Nephron progenitor cell (in vitro differentiated cells): ENCODE results near the gene CREBZF.
"Not testable (repeated sequence)": the region's sequence is repeated elsewhere in the genome, so short reads cannot be mapped to it uniquely, and the experiment has no call there.

Experiments
- DNase-seq: peaks from one replicate; pipeline ENCODE4 v3.0.0; 2021
- H3K27ac Mint-ChIP-seq: 2 replicates; pipeline ENCODE4 v1.8.0; 2021; ENCODE audit warnings: mild to moderate bottlenecking, moderate library complexity, mixed read lengths
- H3K27me3 Mint-ChIP-seq: 2 replicates; pipeline ENCODE4 v1.8.0; 2021; ENCODE audit warnings: mild to moderate bottlenecking, low read depth, mixed read lengths; ENCODE audit not compliant: poor library complexity
- H3K36me3 Mint-ChIP-seq: 2 replicates; pipeline ENCODE4 v1.8.0; 2021; ENCODE audit warnings: low read depth, mixed read lengths
- H3K4me1 Mint-ChIP-seq: 2 replicates; pipeline ENCODE4 v1.8.0; 2021; ENCODE audit warnings: mixed read lengths
- H3K4me3 Mint-ChIP-seq: 2 replicates; pipeline ENCODE4 v1.8.0; 2021; ENCODE audit warnings: mild to moderate bottlenecking, moderate library complexity, mixed read lengths
- H3K9me3 Mint-ChIP-seq: 2 replicates; pipeline ENCODE4 v1.8.0; 2021; ENCODE audit warnings: mild to moderate bottlenecking, moderate library complexity, mixed read lengths
- CTCF ChIP-seq: fragments of 200-600 bp; sonication (generic); IDR thresholded peaks from 2 replicates; pipeline ENCODE4 v1.5.0; 2021; ENCODE audit warnings: antibody characterized with exemption

CREBZF gene

DNA sequence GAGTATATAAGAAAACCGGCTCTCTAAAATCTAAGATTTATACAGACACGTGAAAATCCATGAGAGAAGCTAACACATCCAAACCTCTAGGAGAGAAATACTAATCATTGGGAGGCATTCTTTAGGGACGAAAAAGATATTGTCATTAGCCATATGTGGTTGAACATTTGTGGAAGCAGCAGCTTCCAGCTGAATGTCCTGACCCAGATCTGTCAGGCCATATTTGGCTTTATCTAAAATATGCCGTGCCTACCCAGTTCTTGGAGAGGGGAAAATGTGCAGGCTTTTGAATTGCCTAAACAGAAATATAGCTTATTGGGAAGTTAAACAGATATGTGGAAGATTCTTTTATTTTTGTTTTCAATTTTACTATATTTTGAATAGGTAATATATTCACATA, 14.6 kb upstream of the CREBZF start:
- no peak for TF ChIP-seq CTCF
- Mint-ChIP-seq H3K36me3 (no peaks in the 10 kb centered on the region), H3K27ac (no peak overlapping the region), H3K9me3 (peaks cover 6% of the 10 kb centered on the region), H3K4me3 (no peak overlapping the region), H3K27me3 (peaks cover 7% of the 10 kb centered on the region), H3K4me1 (no peaks in the 10 kb centered on the region)
- no peak for DNase-seq

DNA sequence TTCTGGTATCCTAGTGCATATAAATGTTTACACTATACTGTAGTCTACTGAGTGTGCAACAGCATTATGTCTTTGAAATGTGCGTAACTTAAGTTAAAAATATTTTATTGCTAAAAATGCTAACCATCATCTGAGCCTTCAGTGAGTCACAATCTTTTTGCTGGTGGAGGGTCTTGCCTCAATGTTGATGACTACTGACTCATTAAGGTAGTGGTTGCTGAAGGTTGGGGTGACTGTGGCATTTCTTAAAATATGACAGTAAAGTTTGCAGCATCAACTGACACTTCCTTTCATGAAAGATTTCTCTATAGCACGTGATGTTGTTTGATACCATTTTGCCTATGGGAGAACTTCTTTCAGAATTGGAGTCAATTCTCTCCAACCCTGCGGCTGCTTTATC, 8.5 kb upstream of the CREBZF start:
- Mint-ChIP-seq H3K9me3 (peaks cover 30% of the 10 kb centered on the region), H3K27ac (no peak overlapping the region), H3K4me3 (no peak overlapping the region), H3K4me1 (no peaks in the 10 kb centered on the region), H3K36me3 (no peaks in the 10 kb centered on the region), H3K27me3 (peaks cover 7% of the 10 kb centered on the region)
- DNase-seq = no peak
- TF ChIP-seq CTCF = no peak

- Mint-ChIP-seq H3K27ac (no peak overlapping the region), H3K9me3 (peaks cover 30% of the 10 kb centered on the region), H3K4me1 (no peaks in the 10 kb centered on the region), H3K4me3 (no peak overlapping the region), H3K27me3 (peaks cover 7% of the 10 kb centered on the region), H3K36me3 (no peaks in the 10 kb centered on the region)
- no peak for DNase-seq
- TF ChIP-seq CTCF = no peak
Observed at GRCh38 chr11:85672105-85672902, 7.4 kb upstream of the CREBZF start.

DNA sequence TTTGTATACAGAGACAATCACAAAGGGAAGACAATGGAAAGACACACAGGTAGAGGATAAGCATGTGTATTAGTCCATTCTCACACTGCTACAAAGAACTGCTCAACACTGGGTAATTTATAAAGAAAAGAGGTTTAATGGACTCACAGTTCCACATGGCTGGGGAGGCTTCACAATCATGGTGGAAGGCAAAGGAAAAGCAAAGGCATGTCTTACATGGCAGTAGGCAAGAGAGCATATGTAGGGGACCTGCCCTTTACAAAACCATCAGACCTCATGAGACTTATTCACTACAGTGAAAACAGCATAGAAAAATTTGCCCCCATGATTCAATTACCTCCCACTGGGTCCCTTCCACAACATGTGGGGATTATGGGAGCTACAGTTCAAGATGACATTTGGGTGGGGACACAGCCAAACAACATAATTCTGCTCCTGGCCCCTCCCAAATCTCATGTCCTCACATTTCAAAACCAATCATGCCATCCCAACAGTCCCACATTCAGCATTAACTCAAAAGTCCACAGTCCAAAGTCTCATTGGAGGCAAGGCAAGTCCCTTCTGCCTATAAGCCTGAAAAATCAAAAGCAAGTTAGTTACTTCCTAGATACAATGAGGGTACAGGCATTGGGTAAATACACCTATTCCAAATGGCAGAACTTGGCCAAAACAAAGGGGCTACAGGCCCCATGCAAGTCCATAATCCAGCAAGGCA, 6.2 kb upstream of the CREBZF start:
- DNase-seq, H3K36me3 Mint-ChIP-seq, H3K27ac Mint-ChIP-seq, H3K4me3 Mint-ChIP-seq, H3K27me3 Mint-ChIP-seq, H3K4me1 Mint-ChIP-seq: not testable (repeated sequence)
- peaks cover 30% of the 10 kb centered on the region for H3K9me3 Mint-ChIP-seq

DNA sequence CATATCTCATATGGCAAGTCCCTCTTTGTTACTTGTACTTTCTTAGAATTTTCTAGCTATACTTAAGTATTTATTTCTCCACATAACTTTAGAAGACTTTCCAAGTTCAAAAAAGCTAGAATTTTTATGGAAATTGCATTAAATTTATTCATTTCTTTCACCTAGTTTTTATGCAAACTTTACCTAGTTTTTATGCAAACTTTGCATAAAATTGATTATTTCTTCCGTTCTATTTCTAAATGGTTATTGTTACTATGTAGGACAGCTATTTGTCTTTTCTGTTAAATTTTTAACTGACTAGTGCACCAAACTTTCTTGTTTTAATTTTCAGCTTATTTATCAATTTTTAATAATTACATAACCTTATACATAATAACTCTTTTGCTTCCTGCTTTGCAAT, 3.2 kb upstream of the CREBZF start:
- peaks cover 10% of the 10 kb centered on the region for H3K36me3 Mint-ChIP-seq
- H3K27me3 Mint-ChIP-seq = peaks cover 3% of the 10 kb centered on the region
- H3K4me3 Mint-ChIP-seq = no peak overlapping the region
- peaks cover 11% of the 10 kb centered on the region for H3K4me1 Mint-ChIP-seq
- TF ChIP-seq CTCF = no peak
- H3K27ac Mint-ChIP-seq = no peak overlapping the region
- no peak for DNase-seq
- H3K9me3 Mint-ChIP-seq = peaks cover 17% of the 10 kb centered on the region

DNA sequence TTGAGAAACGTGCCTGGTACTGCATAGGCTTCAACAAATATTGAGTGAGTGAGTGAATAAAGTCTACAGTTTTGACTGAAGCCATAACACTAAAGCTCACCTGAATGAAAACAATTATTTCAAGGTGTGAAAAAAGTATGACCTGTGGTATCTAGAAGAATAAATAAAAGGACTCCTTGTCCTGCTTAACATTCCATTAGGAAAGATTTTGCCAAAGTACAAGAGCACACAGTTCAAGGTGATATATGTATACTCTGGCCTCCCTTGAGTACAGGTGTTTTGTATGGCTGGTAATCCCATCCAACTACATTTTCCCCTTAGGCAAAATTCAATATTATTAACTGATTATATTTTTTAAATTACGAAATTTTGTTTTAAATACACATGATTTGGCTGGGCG, 1.8 kb upstream of the CREBZF start:
- peaks cover 11% of the 10 kb centered on the region for H3K9me3 Mint-ChIP-seq
- no peak for DNase-seq

More for the DNA sequence above, 1.8 kb upstream of the CREBZF start:
- no peak overlapping the region for H3K27ac Mint-ChIP-seq
- peaks cover 3% of the 10 kb centered on the region for H3K27me3 Mint-ChIP-seq
- peaks cover 15% of the 10 kb centered on the region for H3K36me3 Mint-ChIP-seq
- H3K4me3 Mint-ChIP-seq = no peak overlapping the region
- TF ChIP-seq CTCF = no peak
- H3K4me1 Mint-ChIP-seq = peaks cover 19% of the 10 kb centered on the region
